Heart right ventricle (tissue), 16 donors: ENCODE data around the gene FHIT. TPM values are rescaled to one million over a fixed set of nuclear protein-coding genes. Genes with fewer than 3 reads are reported as not detected.

Source experiments
- ATAC-seq, 8 donors: fragments of 200-7000 bp; cut with Tn5 transposase; one replicate each; pipeline ENCODE4 v1.9.1; 2020; ENCODE audit warnings: mild to moderate bottlenecking in 8 of 8, moderate library complexity in 8 of 8, moderate number of reproducible peaks in 1 of 8
- DNase-seq, 2 donors: peaks; one replicate each; pipeline ENCODE4 v3.0.0-alpha.2; 2020
- H3K27ac ChIP-seq, 10 donors: fragments of 200-600 bp; sonication (generic) in 2 of 10; one replicate each; pipeline versions ENCODE4 v1.5.0 to v1.8.0; 2020 to 2022; ENCODE audit warnings: mild to moderate bottlenecking in 3 of 10
- H3K27me3 ChIP-seq, 7 donors: fragments of 200-600 bp; one replicate each; pipeline ENCODE4 v1.8.0; 2021 to 2022; ENCODE audit warnings: mild to moderate bottlenecking in 2 of 7
- H3K36me3 ChIP-seq, 9 donors: fragments of 200-600 bp; sonication (generic) in 1 of 9; one replicate each; pipeline versions ENCODE4 v1.5.0 to v1.8.0; 2020 to 2022; ENCODE audit warnings: mild to moderate bottlenecking in 2 of 9
- H3K4me1 ChIP-seq, 9 donors: fragments of 200-600 bp; sonication (generic) in 1 of 9; one replicate each; pipeline versions ENCODE4 v1.5.0 to v1.8.0; 2020 to 2022; ENCODE audit warnings: mild to moderate bottlenecking in 4 of 9
- H3K4me3 ChIP-seq, 10 donors: fragments of 200-600 bp; sonication (generic) in 2 of 10; one replicate each; pipeline versions ENCODE4 v1.5.0 to v1.8.0; 2020 to 2022; ENCODE audit warnings: mild to moderate bottlenecking in 7 of 10, moderate library complexity in 2 of 10
- H3K9me3 ChIP-seq, 11 donors: fragments of 200-600 bp in 10 of 11; sonication (generic) in 2 of 11; one replicate each; pipeline versions ENCODE4 v1.5.0 to v1.8.0; 2013 to 2022; ENCODE audit warnings: mild to moderate bottlenecking in 2 of 11, control low read depth in 1 of 11, moderate library complexity in 1 of 11
- WGBS, 2 donors: extraction: QIAGEN DNeasy Blood & Tissue Kit; methylation state at CpG; one replicate each; pipeline ENCODE4 v1.1.7; 2013; ENCODE audit warnings: inconsistent platforms in 1 of 2; 5-methylcytosine and 5-hydroxymethylcytosine counted together
- intact Hi-C, 10 donors: fragments of 100-400 bp; cut with DNase I; formaldehyde crosslinking; loops; one replicate each; pipeline versions ENCODE4 v1.11.1 to v1.14.2; 2022
- polyA plus RNA-seq, 2 donors: library from polyadenylated mRNA; stranded (reverse); fragments of 200-250 nt; gene quantifications; one replicate each; pipeline ENCODE4 v1.2.3, GENCODE V29; 2013
- total RNA-seq, 10 donors: library from RNA; stranded (reverse); fragmentation: NEBNext Ultra II Directional in 3 of 10; extraction: Animal tissue kit (Norgen Biotek cat#: 25700) in 3 of 10; gene quantifications; one replicate each; pipeline versions ENCODE4 v1.2.1 to v1.2.4, GENCODE V29; 2021 to 2023
- TF ChIP-seq, protein P1 (sequence below), 9 donors: fragments of 200-600 bp; sonication (generic) in 2 of 9; IDR thresholded peaks; one replicate each; pipeline versions ENCODE4 v1.5.0 to v1.8.0; 2021 to 2022; ENCODE audit warnings: antibody characterized with exemption in 9 of 9, mild to moderate bottlenecking in 5 of 9, moderate library complexity in 1 of 9
- donor health status: Arrhythmogenic right ventricular cardiomyopathy.
- donor health status: ischemic (EF 13 %, LVEDD 7.1; RV severe dilation, severe dysfunction).
- donor health status: healthy with polysubstance abuse.
- donor health status: DM: no; HTN: yes; CAD: no.
- donor health status: DM: no; HTN: no; CAD: no.
- donor health status: ischemic (EF 25% LVEDD 6.9; RV normal size, moderate dysfunction).
- donor health status: ischemic (EF 25% LVEDD 5.7; RV mildly dilated, moderate dysfunction).
- donor health status: healthy.
- donor health status: DM: yes; HTN: yes; CAD: no.
- donor health status: Ischemic cardiomyopathy.
- donor health status: ischemic (EF 35%, LVEDD 5.7; RV mildly dilated, moderate dysfunction).
- donor health status: nonischemic (EF 11% LVEDD 7.7; RV severe dilation, severe dysfunction).
- donor health status: DM: yes; HTN: yes; CAD: no.
- donor health status: PGD.
- donor health status: ischemic (EF 29% LVEDD 5.4; RV normal size, mild dysfunction).
- donor health status: nonischemic (EF 23%, LVEDD 6.1; RV moderate dilation, normal function).

The FHIT gene
- total and polyA plus RNA-seq, 12 donors = 4.7 to 25.5 (median 18.3) TPM

- Histone ChIP-seq H3K27ac (no peak overlapping the region), H3K4me1 (peaks cover 0 to 12% (median 3%) of the 10 kb centered on the region in 9 donors), H3K27me3 (no peaks in the 10 kb centered on the region), H3K9me3 (peaks cover 0 to 17% (median 0%) of the 10 kb centered on the region in 11 donors), H3K4me3 (no peak overlapping the region), H3K36me3 (no peaks in the 10 kb centered on the region)
- intact Hi-C loops = loop anchor here in 1 of 10 donors (10.0 kb wide), 1 partner anchor 928 kb away; no protein-coding TSS in a partner anchor
- no peak for ATAC-seq
- TF ChIP-seq, protein P1, sequence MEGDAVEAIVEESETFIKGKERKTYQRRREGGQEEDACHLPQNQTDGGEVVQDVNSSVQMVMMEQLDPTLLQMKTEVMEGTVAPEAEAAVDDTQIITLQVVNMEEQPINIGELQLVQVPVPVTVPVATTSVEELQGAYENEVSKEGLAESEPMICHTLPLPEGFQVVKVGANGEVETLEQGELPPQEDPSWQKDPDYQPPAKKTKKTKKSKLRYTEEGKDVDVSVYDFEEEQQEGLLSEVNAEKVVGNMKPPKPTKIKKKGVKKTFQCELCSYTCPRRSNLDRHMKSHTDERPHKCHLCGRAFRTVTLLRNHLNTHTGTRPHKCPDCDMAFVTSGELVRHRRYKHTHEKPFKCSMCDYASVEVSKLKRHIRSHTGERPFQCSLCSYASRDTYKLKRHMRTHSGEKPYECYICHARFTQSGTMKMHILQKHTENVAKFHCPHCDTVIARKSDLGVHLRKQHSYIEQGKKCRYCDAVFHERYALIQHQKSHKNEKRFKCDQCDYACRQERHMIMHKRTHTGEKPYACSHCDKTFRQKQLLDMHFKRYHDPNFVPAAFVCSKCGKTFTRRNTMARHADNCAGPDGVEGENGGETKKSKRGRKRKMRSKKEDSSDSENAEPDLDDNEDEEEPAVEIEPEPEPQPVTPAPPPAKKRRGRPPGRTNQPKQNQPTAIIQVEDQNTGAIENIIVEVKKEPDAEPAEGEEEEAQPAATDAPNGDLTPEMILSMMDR (IDR thresholded peaks at IDR 0.05) = no peak
- no peak for DNase-seq
- 88 to 91% methylated on average over 1 of the region's 1 CpG for WGBS, 2 donors
Measured at GRCh38 chr3:61257148-61257547, 5.9 kb upstream of the FHIT start.

GRCh38 chr3:61253756-61254155, 2.5 kb upstream of the FHIT start:
- Histone ChIP-seq H3K27ac (no peak overlapping the region), H3K27me3 (no peaks in the 10 kb centered on the region), H3K9me3 (peaks cover 0 to 2% (median 0%) of the 10 kb centered on the region in 11 donors), H3K36me3 (no peaks in the 10 kb centered on the region), H3K4me3 (no peak overlapping the region), H3K4me1 (peaks cover 0 to 24% (median 17%) of the 10 kb centered on the region in 9 donors)
- intact Hi-C loops = loop anchor here in 1 of 10 donors (10.0 kb wide), 1 partner anchor 931 kb away; no protein-coding TSS in a partner anchor
- TF ChIP-seq, protein P1 (IDR thresholded peaks at IDR 0.05) = no peak
- 94 to 98% methylated on average over 3 of the region's 3 CpGs for WGBS, 2 donors
- DNase-seq (no peak), ATAC-seq (no peak)

- H3K36me3 ChIP-seq = no peaks in the 10 kb centered on the region
- peaks cover 0 to 30% (median 18%) of the 10 kb centered on the region in 9 donors for H3K4me1 ChIP-seq
- peak overlapping the region in 1 of 10 donors; percentile 84 for H3K27ac ChIP-seq
- no peak for ATAC-seq
- TF ChIP-seq, protein P1 (IDR thresholded peaks at IDR 0.05) = no peak
- intact Hi-C loops = loop anchor here in 1 of 10 donors (10.0 kb wide), 1 partner anchor 932 kb away; no protein-coding TSS in a partner anchor
- H3K4me3 ChIP-seq = no peak overlapping the region
- no peaks in the 10 kb centered on the region for H3K27me3 ChIP-seq
- 11 to 19% methylated on average over 2 of the region's 2 CpGs for WGBS, 2 donors
- no peak for DNase-seq
- H3K9me3 ChIP-seq = no peaks in the 10 kb centered on the region
Measured at GRCh38 chr3:61252836-61253235, 1.6 kb upstream of the FHIT start.

DNA sequence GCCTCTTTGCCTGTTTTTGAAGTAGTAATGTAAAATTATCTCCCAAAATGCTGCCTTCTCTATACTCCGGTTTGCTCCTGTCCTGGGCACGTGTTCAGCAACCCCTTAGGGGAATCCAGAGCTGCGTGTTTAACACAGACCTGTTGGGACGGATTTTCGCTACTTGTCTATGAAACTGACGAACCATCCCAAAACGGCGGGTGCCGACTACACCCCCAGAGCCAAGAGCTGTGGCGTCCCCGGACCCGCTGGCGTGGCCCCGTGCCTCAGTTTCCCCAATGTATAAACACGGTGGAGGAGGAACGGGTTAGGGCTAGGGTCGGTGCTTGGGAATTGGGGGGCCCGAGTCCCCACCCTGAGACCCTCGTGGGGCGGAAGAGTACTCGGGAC, 473 bp downstream of the FHIT start:
- Histone ChIP-seq H3K4me3 (peak overlapping the region; percentile 53 to 90 (median 74)), H3K27ac (peak overlapping the region; percentile 53 to 93 (median 86)), H3K27me3 (no peaks in the 10 kb centered on the region), H3K9me3 (no peaks in the 10 kb centered on the region), H3K4me1 (peaks cover 0 to 30% (median 18%) of the 10 kb centered on the region in 9 donors), H3K36me3 (no peaks in the 10 kb centered on the region)
- TF ChIP-seq, protein P1 (IDR thresholded peaks at IDR 0.05) = no peak
- DNase-seq (peak in 1 of 2 donors; percentile 33), ATAC-seq (peak in 7 of 8 donors; percentile 27 to 63 (median 51))
- intact Hi-C loops = loop anchor here in 2 of 10 donors (2.0 to 10.0 kb wide), 2 partner anchors 96 to 934 kb away; no protein-coding TSS in a partner anchor
- WGBS, 2 donors = 11 to 18% methylated on average over 21 of the region's 21 CpGs
